HL-60 (cell line): ENCODE data around the gene DMC1.

ENCODE experiments used
- DNase-seq, 2 experiments: peaks; one replicate each; pipeline ENCODE4 v3.0.0-alpha.2; 2010 to 2020; ENCODE audit warnings: low read depth in 1 of 2, low spot score in 1 of 2
- H3K27ac ChIP-seq: fragments of 250-450 bp; sonication (Bioruptor Pico); replicated peaks from 2 replicates; pipeline ENCODE4 v1.5.1; 2020; ENCODE audit warnings: mild to moderate bottlenecking, moderate library complexity
- H3K27me3 ChIP-seq: fragments of 250-450 bp; sonication (Bioruptor Pico); 2 replicates; pipeline ENCODE4 v1.5.1; 2021; ENCODE audit warnings: mild to moderate bottlenecking, moderate library complexity; ENCODE audit not compliant: insufficient read depth, poor library complexity, severe bottlenecking
- H3K4me3 ChIP-seq: replicated peaks from 2 replicates; pipeline ENCODE4 v1.5.1; 2011; ENCODE audit warnings: mild to moderate bottlenecking, control low read depth, low read length; ENCODE audit not compliant: insufficient read depth
- CTCF ChIP-seq: IDR thresholded peaks from one replicate; pipeline ENCODE4 v1.5.1; 2011; ENCODE audit warnings: low read length, control low read depth, inconsistent platforms; ENCODE audit not compliant: insufficient read depth
- GABPA ChIP-seq: IDR thresholded peaks from 2 replicates; pipeline ENCODE4 v1.6.1; 2012; ENCODE audit warnings: low read depth
- POLR2AphosphoS5 ChIP-seq: IDR thresholded peaks from 2 replicates; pipeline ENCODE4 v1.6.1; 2012; ENCODE audit warnings: low read depth
- REST ChIP-seq: IDR thresholded peaks from 2 replicates; pipeline ENCODE4 v1.6.1; 2012; ENCODE audit warnings: low read depth; ENCODE audit not compliant: insufficient replicate concordance
- SPI1 ChIP-seq: IDR thresholded peaks from 2 replicates; pipeline ENCODE4 v1.6.1; 2012; ENCODE audit warnings: low read depth, mild to moderate bottlenecking, borderline replicate concordance

DMC1 gene

GRCh38 chr22:38519453-38520250 lies 50.3 kb downstream of the DMC1 start:
- no peak overlapping the region for H3K27ac ChIP-seq
- no peak for DNase-seq
- no peaks in the 10 kb centered on the region for H3K27me3 ChIP-seq
- H3K4me3 ChIP-seq, result no peak overlapping the region
- no peak for TF ChIP-seq REST
- TF ChIP-seq SPI1, result no peak
- TF ChIP-seq GABPA, result no peak
- no peak for TF ChIP-seq POLR2AphosphoS5
- TF ChIP-seq CTCF, result no peak

GRCh38 chr22:38518620-38519019 lies 51.4 kb downstream of the DMC1 start:
- no peak overlapping the region for H3K27ac ChIP-seq
- H3K4me3 ChIP-seq, result no peak overlapping the region
- TF ChIP-seq GABPA (no peak), CTCF (no peak), REST (no peak), SPI1 (no peak), POLR2AphosphoS5 (no peak)
- no peak for DNase-seq
- H3K27me3 ChIP-seq, result no peaks in the 10 kb centered on the region

- H3K27ac ChIP-seq, result no peak overlapping the region
- H3K27me3 ChIP-seq, result no peaks in the 10 kb centered on the region
- H3K4me3 ChIP-seq, result no peak overlapping the region
- no peak for TF ChIP-seq CTCF
- TF ChIP-seq POLR2AphosphoS5, result no peak
- TF ChIP-seq REST, result no peak
- no peak for TF ChIP-seq GABPA
- no peak for TF ChIP-seq SPI1
- DNase-seq, result peak in 1 of 2 experiments; percentile 10
These were observed 56.9 kb downstream of the DMC1 start for GRCh38 chr22:38513063-38513462.
